ENCODE measurements around the gene EVL. TPM values are rescaled to one million over a fixed set of nuclear protein-coding genes. Genes with fewer than 3 reads are reported as not detected.
A peak's percentile ranks its signal among the peaks of the same experiment; 100 is the strongest.

EVL gene
- total RNA-seq, 5 donors from 2014 or later (not counting 1 experiment from before 2014, with no cell fraction given): 1,049 to 1,157 (median 1,125) TPM

DNA sequence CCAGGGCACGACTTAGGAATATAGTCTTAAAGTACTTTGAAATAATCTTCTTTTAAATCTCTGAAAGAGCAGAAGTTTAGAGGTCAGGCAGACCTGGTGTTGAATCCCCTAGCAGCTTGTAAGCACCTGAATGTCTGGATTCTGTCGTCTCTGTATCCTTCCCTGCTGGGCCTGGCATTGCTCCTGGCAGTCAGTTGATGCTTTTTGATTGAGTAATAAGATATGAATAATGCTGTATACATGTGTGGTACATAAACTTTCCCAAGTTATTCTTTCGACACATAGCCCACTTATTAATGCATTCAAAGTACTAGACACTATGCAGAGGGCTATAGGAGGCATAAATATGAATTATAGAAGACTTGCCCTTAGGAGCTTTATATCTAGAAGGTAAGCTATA lies 31.4 kb downstream of the EVL start:
- Mint-ChIP-seq H3K27ac (peak overlapping the region; percentile 85 to 89), H3K9me3 (no peaks in the 10 kb centered on the region), H3K36me3 (peaks cover 69% of the 10 kb centered on the region), H3K4me3 (peak overlapping the region in 1 of 3 donors; percentile 81), H3K27me3 (no peaks in the 10 kb centered on the region), H3K4me1 (peaks cover 94 to 99% (median 95%) of the 10 kb centered on the region in 3 donors)
- Histone ChIP-seq H3K27me3 (replicated peaks in 1 of 2; ENCODE audit: control insufficient read depth in 2 of 2, extremely low read depth in 1 of 2, insufficient read depth in 2 of 2, low read length in 1 of 2) (no peaks in the 10 kb centered on the region), H3K36me3 (ENCODE audit: control insufficient read depth in 2 of 2, extremely low read depth in 1 of 2, insufficient read depth in 1 of 2, low read length in 1 of 2) (peaks cover 9 to 96% of the 10 kb centered on the region in 2 donors), H3K27ac (ENCODE audit: low read length) (no peak overlapping the region), H3K4me3 (ENCODE audit: control insufficient read depth in 1 of 2, extremely low read depth in 1 of 2, low read length in 1 of 2) (no peak overlapping the region), H3K9me3 (no peaks in the 10 kb centered on the region), H3K4me1 (ENCODE audit: control insufficient read depth in 1 of 2, extremely low read depth in 1 of 2, insufficient read depth in 2 of 2, low read length in 2 of 2) (peaks cover 70 to 90% of the 10 kb centered on the region in 2 experiments)
- WGBS (ENCODE audit: insufficient coverage): no CpG with 5 or more reads among the region's 3 CpGs
- POLR2A ChIA-PET: interaction anchor here in 1 of 2 donors (1.4 to 1.7 kb wide), 2 partner anchors 13 to 14 kb away, joined by 4 to 7 read pairs; no protein-coding TSS in a partner anchor
- CTCF ChIA-PET: interaction anchor here (0.6 to 0.8 kb wide), 4 partner anchors 13 to 50 kb away, joined by 3 to 4 read pairs (median 4); no protein-coding TSS in a partner anchor
- ATAC-seq (replicated peaks in 1 of 4): no peak
- no peak for DNase-seq

DNA sequence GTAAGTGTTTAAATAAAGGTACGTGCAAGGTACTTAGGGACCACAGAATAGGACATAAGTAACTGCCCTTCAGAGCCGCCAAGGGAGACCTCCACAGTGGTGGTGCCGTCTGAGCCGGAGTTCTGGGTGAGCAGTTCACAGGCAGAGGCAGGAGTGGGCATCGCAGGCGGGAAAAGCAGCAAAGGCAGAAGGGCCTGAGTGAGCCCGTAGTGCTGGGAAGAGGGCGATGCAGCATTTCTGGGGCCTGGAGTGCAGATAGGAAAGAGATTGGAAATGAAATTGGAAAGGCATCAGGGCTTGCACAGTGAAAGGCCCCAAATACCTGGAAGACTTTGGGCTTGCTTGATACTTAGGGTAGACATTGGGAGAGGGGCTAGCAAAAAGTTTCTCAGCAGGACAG lies 32.9 kb downstream of the EVL start:
- peak overlapping the region; percentile 40 for H3K27ac ChIP-seq (ENCODE audit: low read length)
- WGBS (ENCODE audit: insufficient coverage): 89% methylated on average over 8 of the region's 8 CpGs
- DNase-seq: no peak
- Mint-ChIP-seq H3K27me3 (no peaks in the 10 kb centered on the region), H3K27ac (peak overlapping the region; percentile 88 to 89), H3K4me1 (peaks cover 97 to 99% (median 98%) of the 10 kb centered on the region in 3 donors), H3K4me3 (peak overlapping the region; percentile 35 to 81 (median 37)), H3K9me3 (no peaks in the 10 kb centered on the region), H3K36me3 (peaks cover 72% of the 10 kb centered on the region)
- peaks cover 70 to 91% of the 10 kb centered on the region in 2 experiments for H3K4me1 ChIP-seq (ENCODE audit: control insufficient read depth in 1 of 2, extremely low read depth in 1 of 2, insufficient read depth in 2 of 2, low read length in 2 of 2)
- H3K9me3 ChIP-seq: no peaks in the 10 kb centered on the region
- CTCF ChIA-PET: interaction anchor here in 1 of 2 donors (0.6 kb wide), 1 partner anchor 14 kb away, joined by 3 read pairs; no protein-coding TSS in a partner anchor
- no peak for ATAC-seq (replicated peaks in 1 of 4)
- POLR2A ChIA-PET: no interaction called here
- H3K4me3 ChIP-seq (ENCODE audit: control insufficient read depth in 1 of 2, extremely low read depth in 1 of 2, low read length in 1 of 2): peak overlapping the region in 1 of 2 donors; percentile 20
- H3K27me3 ChIP-seq (replicated peaks in 1 of 2; ENCODE audit: control insufficient read depth in 2 of 2, extremely low read depth in 1 of 2, insufficient read depth in 2 of 2, low read length in 1 of 2): no peaks in the 10 kb centered on the region
- H3K36me3 ChIP-seq (ENCODE audit: control insufficient read depth in 2 of 2, extremely low read depth in 1 of 2, insufficient read depth in 1 of 2, low read length in 1 of 2): peaks cover 2 to 95% of the 10 kb centered on the region in 2 donors

DNA sequence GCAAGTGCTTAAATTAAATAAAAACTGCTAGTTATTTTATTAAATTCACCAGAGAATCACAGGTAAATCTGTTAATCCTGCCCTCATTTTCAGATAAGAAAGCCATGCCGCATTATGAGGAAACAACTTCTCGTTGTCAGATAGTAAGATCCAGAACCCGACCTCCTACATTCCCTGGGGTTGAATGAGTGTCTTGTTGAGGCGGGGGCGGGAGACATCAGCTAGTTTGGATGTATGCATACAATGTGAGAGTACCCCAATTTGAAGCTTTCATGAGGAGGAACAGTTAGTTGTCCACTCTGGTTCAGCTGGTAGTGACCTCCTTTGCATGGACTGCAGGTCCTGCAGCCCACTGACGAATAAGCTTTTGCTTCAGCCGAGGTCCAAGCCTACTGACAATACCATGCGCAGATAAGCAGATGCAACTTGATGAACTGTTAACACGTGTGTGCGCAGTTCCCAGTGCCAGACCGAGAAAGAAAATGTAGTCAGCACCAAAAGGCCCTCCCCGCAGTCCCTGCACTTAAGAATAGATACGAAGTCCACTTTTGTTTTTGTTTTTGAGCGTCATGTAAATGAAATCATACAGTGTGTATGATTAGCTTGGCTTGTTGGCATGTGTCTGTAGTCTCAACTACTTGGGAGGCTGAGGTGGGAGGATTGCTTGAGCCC lies 34.9 kb downstream of the EVL start:
- Mint-ChIP-seq H3K4me3 (peak overlapping the region; percentile 54 to 81 (median 56)), H3K36me3 (peaks cover 72% of the 10 kb centered on the region), H3K27me3 (no peaks in the 10 kb centered on the region), H3K4me1 (peaks cover 97 to 100% (median 98%) of the 10 kb centered on the region in 3 donors), H3K9me3 (no peaks in the 10 kb centered on the region), H3K27ac (peak overlapping the region; percentile 91 to 94)
- ChIA-PET CTCF (interaction anchor here (0.6 to 2.1 kb wide), 13 partner anchors 8 to 56 kb away, joined by 3 to 27 read pairs (median 8); partner anchors contain the start of gene EVL (in 1 of the 2)), POLR2A (interaction anchor here (0.6 to 1.4 kb wide), 13 partner anchors 7 to 121 kb away, joined by 3 to 19 read pairs (median 5); no protein-coding TSS in a partner anchor)
- Histone ChIP-seq H3K36me3 (ENCODE audit: control insufficient read depth in 2 of 2, extremely low read depth in 1 of 2, insufficient read depth in 1 of 2, low read length in 1 of 2) (peaks cover 10 to 94% of the 10 kb centered on the region in 2 donors), H3K27me3 (replicated peaks in 1 of 2; ENCODE audit: control insufficient read depth in 2 of 2, extremely low read depth in 1 of 2, insufficient read depth in 2 of 2, low read length in 1 of 2) (no peaks in the 10 kb centered on the region), H3K4me1 (ENCODE audit: control insufficient read depth in 1 of 2, extremely low read depth in 1 of 2, insufficient read depth in 2 of 2, low read length in 2 of 2) (peaks cover 75 to 95% of the 10 kb centered on the region in 2 experiments), H3K9me3 (no peaks in the 10 kb centered on the region), H3K27ac (ENCODE audit: low read length) (peak overlapping the region; percentile 35), H3K4me3 (ENCODE audit: control insufficient read depth in 1 of 2, extremely low read depth in 1 of 2, low read length in 1 of 2) (peak overlapping the region in 1 of 2 donors; percentile 18)
- DNase-seq: no peak
- no peak for ATAC-seq (replicated peaks in 1 of 4)
- WGBS (ENCODE audit: insufficient coverage): 74% methylated on average over 9 of the region's 14 CpGs

GRCh38 chr14:100102156-100102785 lies 37.0 kb downstream of the EVL start:
- peak in 3 of 35 experiments; percentile 28 to 42 (median 40) for DNase-seq
- Mint-ChIP-seq H3K27ac (peak overlapping the region; percentile 94 to 96), H3K4me3 (peak overlapping the region; percentile 54 to 81 (median 69)), H3K36me3 (peaks cover 60% of the 10 kb centered on the region), H3K4me1 (peaks cover 97 to 100% (median 98%) of the 10 kb centered on the region in 3 donors), H3K9me3 (no peaks in the 10 kb centered on the region), H3K27me3 (no peaks in the 10 kb centered on the region)
- Histone ChIP-seq H3K36me3 (ENCODE audit: control insufficient read depth in 2 of 2, extremely low read depth in 1 of 2, insufficient read depth in 1 of 2, low read length in 1 of 2) (peaks cover 13 to 96% of the 10 kb centered on the region in 2 donors), H3K9me3 (no peaks in the 10 kb centered on the region), H3K27ac (ENCODE audit: low read length) (peak overlapping the region; percentile 81), H3K4me1 (ENCODE audit: control insufficient read depth in 1 of 2, extremely low read depth in 1 of 2, insufficient read depth in 2 of 2, low read length in 2 of 2) (peaks cover 82 to 97% of the 10 kb centered on the region in 2 experiments), H3K27me3 (replicated peaks in 1 of 2; ENCODE audit: control insufficient read depth in 2 of 2, extremely low read depth in 1 of 2, insufficient read depth in 2 of 2, low read length in 1 of 2) (no peaks in the 10 kb centered on the region), H3K4me3 (ENCODE audit: control insufficient read depth in 1 of 2, extremely low read depth in 1 of 2, low read length in 1 of 2) (no peak overlapping the region)
- 60% methylated on average over 1 of the region's 8 CpGs for WGBS (ENCODE audit: insufficient coverage)
- ChIA-PET CTCF (interaction anchor here (0.5 to 11.2 kb wide), 7 partner anchors 21 to 110 kb away, joined by 4 to 174 read pairs (median 7); no protein-coding TSS in a partner anchor), POLR2A (interaction anchor here (1.0 to 1.6 kb wide), 4 partner anchors 20 to 139 kb away, joined by 3 to 10 read pairs (median 3); no protein-coding TSS in a partner anchor)
- ATAC-seq (replicated peaks in 1 of 4): no peak

- ChIA-PET CTCF (interaction anchor here (0.6 to 11.2 kb wide), 15 partner anchors 12 to 445 kb away, joined by 3 to 174 read pairs (median 4); no protein-coding TSS in a partner anchor), POLR2A (interaction anchor here (0.6 to 2.1 kb wide), 6 partner anchors 20 to 62 kb away, joined by 3 to 10 read pairs (median 4); no protein-coding TSS in a partner anchor)
- no peaks in the 10 kb centered on the region for H3K9me3 ChIP-seq
- Mint-ChIP-seq H3K4me1 (peaks cover 97 to 100% (median 98%) of the 10 kb centered on the region in 3 donors), H3K36me3 (peaks cover 57% of the 10 kb centered on the region), H3K27me3 (no peaks in the 10 kb centered on the region), H3K9me3 (no peaks in the 10 kb centered on the region), H3K4me3 (peak overlapping the region; percentile 64 to 81 (median 69)), H3K27ac (peak overlapping the region; percentile 94 to 96)
- peak overlapping the region; percentile 81 for H3K27ac ChIP-seq (ENCODE audit: low read length)
- H3K27me3 ChIP-seq (replicated peaks in 1 of 2; ENCODE audit: control insufficient read depth in 2 of 2, extremely low read depth in 1 of 2, insufficient read depth in 2 of 2, low read length in 1 of 2): no peaks in the 10 kb centered on the region
- H3K4me3 ChIP-seq (ENCODE audit: control insufficient read depth in 1 of 2, extremely low read depth in 1 of 2, low read length in 1 of 2): no peak overlapping the region
- peak in 3 of 4 experiments; percentile 10 to 24 (median 18) for ATAC-seq (replicated peaks in 1 of 4)
- peak in 6 of 35 experiments; percentile 14 to 48 (median 24) for DNase-seq
- peaks cover 13 to 96% of the 10 kb centered on the region in 2 donors for H3K36me3 ChIP-seq (ENCODE audit: control insufficient read depth in 2 of 2, extremely low read depth in 1 of 2, insufficient read depth in 1 of 2, low read length in 1 of 2)
- 37% methylated on average over 6 of the region's 10 CpGs for WGBS (ENCODE audit: insufficient coverage)
- H3K4me1 ChIP-seq (ENCODE audit: control insufficient read depth in 1 of 2, extremely low read depth in 1 of 2, insufficient read depth in 2 of 2, low read length in 2 of 2): peaks cover 82 to 98% of the 10 kb centered on the region in 2 experiments
Observed at GRCh38 chr14:100103250-100104005, 38.2 kb downstream of the EVL start.

All from T-cell (primary cell).